SK-N-MC (cell line): Measurements from ENCODE around the gene BMPR1B.

Experiments
- EZH2 ChIP-seq: fragments of 200-600 bp; sonication (generic); IDR thresholded peaks from one replicate; pipeline ENCODE4 v1.6.1; 2017; ENCODE audit warnings: antibody characterized with exemption
- POLR2AphosphoS5 ChIP-seq: IDR thresholded peaks from 2 replicates; pipeline ENCODE4 v1.6.1; 2012; ENCODE audit warnings: mild to moderate bottlenecking, low read depth, low read length, borderline replicate concordance

DNA sequence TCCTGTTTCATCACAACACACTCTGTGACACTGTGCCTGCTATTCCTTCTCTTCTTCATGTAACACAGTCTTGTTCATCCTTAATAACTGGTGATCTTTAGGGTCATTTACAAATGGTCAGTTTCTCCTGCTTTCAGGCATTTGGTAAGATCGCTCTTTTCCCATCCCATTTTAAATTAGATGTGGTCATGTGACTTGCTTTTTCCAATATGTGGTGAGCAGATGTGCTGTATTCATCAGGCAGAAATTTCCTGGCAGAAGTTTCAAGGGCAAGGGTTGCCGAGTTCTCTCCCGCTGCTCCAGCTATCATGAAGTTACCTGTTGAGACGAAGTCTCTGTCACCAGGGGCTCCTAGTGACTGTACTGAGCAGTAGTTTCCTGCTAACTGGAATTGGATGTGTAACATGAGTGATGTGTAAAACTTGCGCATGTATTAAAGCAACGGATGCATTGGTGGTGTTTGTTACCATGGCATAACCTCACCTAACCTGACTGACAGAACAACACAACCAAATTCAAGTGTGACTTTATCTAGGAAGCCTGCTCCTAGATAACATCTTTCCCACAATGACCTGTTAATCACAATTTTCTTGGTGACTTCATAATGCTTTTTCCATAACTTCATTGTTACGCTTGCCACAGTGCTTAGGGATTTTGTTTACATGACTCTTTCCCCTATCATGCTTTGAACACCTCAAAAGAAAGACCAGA, 29.5 kb upstream of the BMPR1B start:
- no peak for TF ChIP-seq POLR2AphosphoS5
- no peak for TF ChIP-seq EZH2
